Liver (tissue), 9 donors: Measurements from ENCODE around the gene MT1A. TPM values are rescaled to one million over a fixed set of nuclear protein-coding genes. Genes with fewer than 3 reads are reported as not detected.
"Not testable (repeated sequence)": the region's sequence is repeated elsewhere in the genome, so short reads cannot be mapped to it uniquely, and the experiment has no call there.

ENCODE experiments used
- DNase-seq: peaks from one replicate; pipeline ENCODE4 v3.0.0-alpha.2; 2017; ENCODE audit warnings: low spot score
- H3K27ac ChIP-seq, 2 donors: one replicate each; pipeline ENCODE4 v1.7.0; 2013; ENCODE audit warnings: inconsistent platforms in 2 of 2, low read length in 2 of 2, control low read depth in 1 of 2, low read depth in 1 of 2, mild to moderate bottlenecking in 1 of 2
- H3K27me3 ChIP-seq, 4 donors: one replicate each; pipeline versions ENCODE4 v1.6.1 to v1.7.0; 2013; ENCODE audit warnings: low read length in 3 of 4, inconsistent platforms in 1 of 4, mild to moderate bottlenecking in 1 of 4, moderate library complexity in 1 of 4; ENCODE audit not compliant: control insufficient read depth in 4 of 4, insufficient read depth in 4 of 4
- H3K36me3 ChIP-seq, 4 donors: one replicate each; pipeline versions ENCODE4 v1.6.1 to v1.7.0; 2013; ENCODE audit warnings: low read length in 3 of 4, mild to moderate bottlenecking in 3 of 4, low read depth in 1 of 4, moderate library complexity in 1 of 4; ENCODE audit not compliant: control insufficient read depth in 4 of 4, insufficient read depth in 3 of 4
- H3K4me1 ChIP-seq, 4 donors: one replicate each; pipeline versions ENCODE4 v1.6.1 to v1.7.0; 2013; ENCODE audit warnings: low read length in 3 of 4, mild to moderate bottlenecking in 3 of 4, moderate library complexity in 1 of 4; ENCODE audit not compliant: control insufficient read depth in 4 of 4, insufficient read depth in 4 of 4
- H3K4me3 ChIP-seq, 3 donors: one replicate each; pipeline versions ENCODE4 v1.6.1 to v1.7.0; 2013; ENCODE audit warnings: low read length in 3 of 3, control low read depth in 1 of 3, low read depth in 1 of 3, mild to moderate bottlenecking in 1 of 3
- H3K9ac ChIP-seq, 2 donors: one replicate each; pipeline ENCODE4 v1.7.0; 2013; ENCODE audit warnings: low read length in 2 of 2, mild to moderate bottlenecking in 2 of 2, moderate library complexity in 2 of 2, control low read depth in 1 of 2, low read depth in 1 of 2
- H3K9me3 ChIP-seq, 4 donors: one replicate each; pipeline versions ENCODE4 v1.6.1 to v1.7.0; 2013; ENCODE audit warnings: low read length in 3 of 4; ENCODE audit not compliant: control insufficient read depth in 4 of 4
- ATF3 ChIP-seq: IDR thresholded peaks from 2 replicates; pipeline ENCODE4 v1.6.1; 2016; ENCODE audit warnings: antibody characterized with exemption
- CTCF ChIP-seq: fragments of 150-350 bp; IDR thresholded peaks from 2 replicates; pipeline ENCODE4 v1.5.1; 2017; ENCODE audit warnings: improper control_type of control experiment, low read depth, low read length; ENCODE audit not compliant: missing input control
- EGR1 ChIP-seq, 2 donors: IDR thresholded peaks; 2 replicates each; pipeline ENCODE4 v1.6.1; 2016 to 2018; ENCODE audit warnings: antibody characterized with exemption in 2 of 2, low read depth in 2 of 2
- FOXA2 ChIP-seq: IDR thresholded peaks from 2 replicates; pipeline ENCODE4 v1.6.1; 2016; ENCODE audit warnings: antibody characterized with exemption
- GABPA ChIP-seq, 2 donors: IDR thresholded peaks in 1 of 2; conservative IDR thresholded peaks in 1 of 2; 2 replicates each; pipeline ENCODE4 v1.6.1; 2016; ENCODE audit warnings: antibody characterized with exemption in 2 of 2, mild to moderate bottlenecking in 1 of 2, moderate library complexity in 1 of 2
- HNF4A ChIP-seq, 2 donors: conservative IDR thresholded peaks; 2 replicates each; pipeline ENCODE4 v1.6.1; 2016; ENCODE audit warnings: antibody characterized with exemption in 2 of 2, mild to moderate bottlenecking in 2 of 2
- HNF4G ChIP-seq: IDR thresholded peaks from 2 replicates; pipeline ENCODE4 v1.6.1; 2016; ENCODE audit warnings: antibody characterized with exemption
- MAX ChIP-seq: IDR thresholded peaks from 2 replicates; pipeline ENCODE4 v1.6.1; 2016; ENCODE audit warnings: antibody characterized with exemption
- REST ChIP-seq: IDR thresholded peaks from 2 replicates; pipeline ENCODE4 v1.6.1; 2016; ENCODE audit warnings: antibody characterized with exemption, mild to moderate bottlenecking
- RXRA ChIP-seq, 2 donors: IDR thresholded peaks; 2 replicates each; pipeline ENCODE4 v1.6.1; 2017 to 2018; ENCODE audit warnings: antibody characterized with exemption in 2 of 2, mild to moderate bottlenecking in 1 of 2
- SP1 ChIP-seq: IDR thresholded peaks from 2 replicates; pipeline ENCODE4 v1.6.1; 2018; ENCODE audit warnings: antibody characterized with exemption, mild to moderate bottlenecking
- TAF1 ChIP-seq: conservative IDR thresholded peaks from 2 replicates; pipeline ENCODE4 v1.6.1; 2016; ENCODE audit warnings: antibody characterized with exemption, mild to moderate bottlenecking
- YY1 ChIP-seq: IDR thresholded peaks from 2 replicates; pipeline ENCODE4 v1.6.1; 2016; ENCODE audit warnings: antibody characterized with exemption, mild to moderate bottlenecking
- ZBTB33 ChIP-seq: IDR thresholded peaks from 2 replicates; pipeline ENCODE4 v1.6.1; 2016; ENCODE audit warnings: antibody characterized with exemption
- WGBS: extraction: QIAGEN DNeasy Blood & Tissue Kit; methylation state at CpG from one replicate; pipeline ENCODE4 v1.1.7; 2013; 5-methylcytosine and 5-hydroxymethylcytosine counted together
- polyA plus RNA-seq, 2 donors: library from polyadenylated mRNA; stranded (reverse) in 1 of 2; unstranded in 1 of 2; fragments of 200-250 nt in 1 of 2; fragments of >200 nt in 1 of 2; fragmentation: Nextera tagmentation in 1 of 2; extraction: Ambion mirVana in 1 of 2; gene quantifications; one replicate each; pipeline versions ENCODE4 v1.2.1 to v1.2.3, GENCODE V29; 2013 to 2015
- total RNA-seq, 2 donors: library from RNA; depleted of rRNA; stranded (reverse); fragments of >200 nt; gene quantifications; one replicate each; pipeline ENCODE4 v1.2.3, GENCODE V29; 2014
- donor health status: healthy.
- donor health status: healthy.
- donor health status: healthy.
- donor health status: healthy.
- donor health status: healthy.

MT1A gene
- total and polyA plus RNA-seq, 4 donors, result 10.1 to 511 (median 74.6) TPM

GRCh38 chr16:56620339-56620897 is 18.0 kb upstream of the MT1A start:
- no peaks in the 10 kb centered on the region for H3K36me3 ChIP-seq
- no peaks in the 10 kb centered on the region for H3K27me3 ChIP-seq
- H3K9ac ChIP-seq, result no peak overlapping the region
- WGBS, result 94% methylated on average over 8 of the region's 8 CpGs
- H3K4me3 ChIP-seq, result no peak overlapping the region
- H3K9me3 ChIP-seq, result no peaks in the 10 kb centered on the region
- DNase-seq, result no peak
- TF ChIP-seq HNF4A (conservative IDR thresholded peaks at IDR 0.05), result no peak
- TF ChIP-seq EGR1 (IDR thresholded peaks at IDR 0.05; ENCODE audit: low read depth in 2 of 2), result no peak
- TF ChIP-seq CTCF, result no peak
- no peak for TF ChIP-seq TAF1
- no peak for TF ChIP-seq ZBTB33
- no peak for TF ChIP-seq YY1
- TF ChIP-seq MAX, result no peak
- TF ChIP-seq REST, result no peak
- TF ChIP-seq GABPA (IDR thresholded peaks at IDR 0.05 in 1 of 2, conservative IDR thresholded peaks at IDR 0.05 in 1 of 2), result no peak
- TF ChIP-seq ATF3, result no peak
- TF ChIP-seq FOXA2, result no peak
- no peak for TF ChIP-seq HNF4G
- peaks cover 0 to 36% (median 14%) of the 10 kb centered on the region in 4 donors for H3K4me1 ChIP-seq
- H3K27ac ChIP-seq, result no peak overlapping the region

DNA sequence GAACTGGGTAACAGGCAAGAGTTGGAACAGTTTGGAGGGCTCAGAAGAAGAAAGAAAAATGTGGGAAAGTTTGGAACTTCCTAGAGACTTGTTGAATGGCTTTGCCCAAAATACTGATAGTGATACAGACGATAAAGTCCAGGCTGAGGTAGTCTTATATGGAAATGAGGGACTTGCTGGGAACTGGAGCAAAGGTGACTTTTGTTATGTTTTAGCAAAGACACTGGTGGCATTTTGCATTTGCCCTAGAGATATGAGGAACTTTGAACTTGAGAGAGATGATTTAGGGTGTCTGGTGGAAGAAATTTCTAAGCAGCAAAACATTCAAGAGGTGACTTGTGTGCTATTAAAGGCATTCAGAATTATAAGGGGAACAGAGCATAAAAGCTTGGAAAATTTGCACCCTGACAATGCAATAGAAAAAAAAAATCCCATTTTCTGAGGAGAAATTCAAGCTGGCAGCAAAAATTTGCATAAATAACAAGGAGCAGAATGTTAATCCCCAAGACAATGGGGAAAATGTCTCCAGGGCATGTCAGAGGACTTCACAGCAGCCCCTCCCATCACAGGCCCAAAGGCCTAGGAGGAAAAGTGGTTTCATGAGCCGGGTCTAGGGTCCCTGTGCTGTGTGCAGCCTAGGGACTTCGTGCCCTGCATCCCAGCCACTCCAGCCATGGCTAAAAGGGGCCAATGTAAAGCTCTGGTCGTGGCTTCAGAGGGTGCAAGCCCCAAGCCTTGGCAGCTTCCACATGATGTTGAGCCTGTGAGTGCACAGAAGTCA is 16.6 kb upstream of the MT1A start:
- not testable (repeated sequence) for H3K36me3 ChIP-seq, H3K4me3 ChIP-seq, H3K9ac ChIP-seq, DNase-seq, H3K27me3 ChIP-seq, H3K9me3 ChIP-seq
- TF ChIP-seq HNF4A (conservative IDR thresholded peaks at IDR 0.05), result peak; percentile 39 to 50
- TF ChIP-seq SP1, result peak; percentile 43
- peak; percentile 26 to 58 for TF ChIP-seq RXRA (IDR thresholded peaks at IDR 0.05)
- Histone ChIP-seq H3K4me1 (peaks cover 0 to 33% (median 12%) of the 10 kb centered on the region in 4 donors), H3K27ac (peak overlapping the region; percentile 19 to 54)
- WGBS, result 75% methylated on average over 4 of the region's 4 CpGs

DNA sequence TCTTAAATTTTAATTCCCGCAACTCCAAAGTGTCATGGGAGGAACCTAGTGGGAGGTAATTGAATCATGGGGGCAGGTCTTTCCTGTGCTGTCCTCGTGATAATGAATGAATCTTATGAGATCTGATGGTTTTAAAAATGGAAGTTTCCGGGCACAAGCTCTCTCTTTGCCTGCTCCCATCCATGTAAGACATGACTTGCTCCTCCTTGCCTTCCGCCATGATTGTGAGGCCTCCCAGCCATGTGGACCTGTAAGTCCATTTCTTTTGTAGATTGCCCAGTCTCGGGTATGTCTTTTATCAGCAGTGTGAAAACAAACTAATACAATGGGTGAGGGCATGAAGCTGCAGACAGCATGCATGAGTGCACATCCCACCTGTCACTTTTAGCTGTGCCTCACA is 15.3 kb upstream of the MT1A start:
- WGBS, result 95% methylated on average over 5 of the region's 5 CpGs
- not testable (repeated sequence) for H3K4me3 ChIP-seq, H3K36me3 ChIP-seq, H3K9ac ChIP-seq, DNase-seq, H3K9me3 ChIP-seq, H3K27ac ChIP-seq, H3K27me3 ChIP-seq
- H3K4me1 ChIP-seq, result peaks cover 0 to 22% (median 6%) of the 10 kb centered on the region in 4 donors
